DOHH2 (cell line): ENCODE data around the gene MDFIC.

Experiments
- CTCF ChIP-seq: fragments of 200-600 bp; sonication (generic); IDR thresholded peaks from one replicate; pipeline ENCODE4 v1.5.1; 2014; ENCODE audit warnings: antibody characterized with exemption, mild to moderate bottlenecking, low read depth, low read length; ENCODE audit not compliant: poor library complexity, severe bottlenecking
- EZH2phosphoT487 ChIP-seq: fragments of 200-600 bp; sonication (generic); IDR thresholded peaks from 2 replicates; pipeline ENCODE4 v1.6.1; 2017; ENCODE audit warnings: borderline replicate concordance, mild to moderate bottlenecking, antibody characterized with exemption, low read length, moderate library complexity, mixed read lengths

- TF ChIP-seq CTCF: no peak
- no peak for TF ChIP-seq EZH2phosphoT487
Measured at GRCh38 chr7:115013886-115014285, 92.0 kb downstream of the MDFIC start.
